Measurements from ENCODE around the gene ANAPC16.

The ANAPC16 gene

DNA sequence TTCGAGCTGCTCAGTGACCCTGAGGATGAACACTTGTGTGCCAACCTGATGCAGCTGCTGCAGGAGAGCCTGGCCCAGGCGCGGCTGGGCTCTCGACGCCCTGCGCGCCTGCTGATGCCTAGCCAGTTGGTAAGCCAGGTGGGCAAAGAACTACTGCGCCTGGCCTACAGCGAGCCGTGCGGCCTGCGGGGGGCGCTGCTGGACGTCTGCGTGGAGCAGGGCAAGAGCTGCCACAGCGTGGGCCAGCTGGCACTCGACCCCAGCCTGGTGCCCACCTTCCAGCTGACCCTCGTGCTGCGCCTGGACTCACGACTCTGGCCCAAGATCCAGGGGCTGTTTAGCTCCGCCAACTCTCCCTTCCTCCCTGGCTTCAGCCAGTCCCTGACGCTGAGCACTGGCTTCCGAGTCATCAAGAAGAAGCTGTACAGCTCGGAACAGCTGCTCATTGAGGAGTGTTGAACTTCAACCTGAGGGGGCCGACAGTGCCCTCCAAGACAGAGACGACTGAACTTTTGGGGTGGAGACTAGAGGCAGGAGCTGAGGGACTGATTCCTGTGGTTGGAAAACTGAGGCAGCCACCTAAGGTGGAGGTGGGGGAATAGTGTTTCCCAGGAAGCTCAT, 59.0 kb downstream of the ANAPC16 start:
- peak; percentile 32 for ATAC-seq
- TF ChIP-seq, protein P1, sequence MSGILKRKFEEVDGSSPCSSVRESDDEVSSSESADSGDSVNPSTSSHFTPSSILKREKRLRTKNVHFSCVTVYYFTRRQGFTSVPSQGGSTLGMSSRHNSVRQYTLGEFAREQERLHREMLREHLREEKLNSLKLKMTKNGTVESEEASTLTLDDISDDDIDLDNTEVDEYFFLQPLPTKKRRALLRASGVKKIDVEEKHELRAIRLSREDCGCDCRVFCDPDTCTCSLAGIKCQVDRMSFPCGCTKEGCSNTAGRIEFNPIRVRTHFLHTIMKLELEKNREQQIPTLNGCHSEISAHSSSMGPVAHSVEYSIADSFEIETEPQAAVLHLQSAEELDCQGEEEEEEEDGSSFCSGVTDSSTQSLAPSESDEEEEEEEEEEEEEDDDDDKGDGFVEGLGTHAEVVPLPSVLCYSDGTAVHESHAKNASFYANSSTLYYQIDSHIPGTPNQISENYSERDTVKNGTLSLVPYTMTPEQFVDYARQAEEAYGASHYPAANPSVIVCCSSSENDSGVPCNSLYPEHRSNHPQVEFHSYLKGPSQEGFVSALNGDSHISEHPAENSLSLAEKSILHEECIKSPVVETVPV (CRISPR knock-in tag; IDR thresholded peaks at IDR 0.05), result no peak
- TF ChIP-seq GLIS3 (CRISPR knock-in tag; IDR thresholded peaks at IDR 0.05) (no peak), ESRRG (CRISPR knock-in tag; IDR thresholded peaks at IDR 0.05) (no peak), CSDC2 (CRISPR knock-in tag; IDR thresholded peaks at IDR 0.05) (no peak), BACH2 (CRISPR knock-in tag; IDR thresholded peaks at IDR 0.05; ENCODE audit: borderline replicate concordance) (no peak), ZNF565 (CRISPR knock-in tag; conservative IDR thresholded peaks at IDR 0.05; ENCODE audit: low read depth) (no peak), ZFP30 (CRISPR knock-in tag; IDR thresholded peaks at IDR 0.05) (no peak), ZNF70 (CRISPR knock-in tag; IDR thresholded peaks at IDR 0.05) (no peak), ZC3H10 (CRISPR knock-in tag; IDR thresholded peaks at IDR 0.05) (no peak)
- TF ChIP-seq, protein P2, sequence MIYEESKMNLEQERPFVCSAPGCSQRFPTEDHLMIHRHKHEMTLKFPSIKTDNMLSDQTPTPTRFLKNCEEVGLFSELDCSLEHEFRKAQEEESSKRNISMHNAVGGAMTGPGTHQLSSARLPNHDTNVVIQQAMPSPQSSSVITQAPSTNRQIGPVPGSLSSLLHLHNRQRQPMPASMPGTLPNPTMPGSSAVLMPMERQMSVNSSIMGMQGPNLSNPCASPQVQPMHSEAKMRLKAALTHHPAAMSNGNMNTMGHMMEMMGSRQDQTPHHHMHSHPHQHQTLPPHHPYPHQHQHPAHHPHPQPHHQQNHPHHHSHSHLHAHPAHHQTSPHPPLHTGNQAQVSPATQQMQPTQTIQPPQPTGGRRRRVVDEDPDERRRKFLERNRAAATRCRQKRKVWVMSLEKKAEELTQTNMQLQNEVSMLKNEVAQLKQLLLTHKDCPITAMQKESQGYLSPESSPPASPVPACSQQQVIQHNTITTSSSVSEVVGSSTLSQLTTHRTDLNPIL (CRISPR knock-in tag; IDR thresholded peaks at IDR 0.05; ENCODE audit: low read depth), result no peak
- TF ChIP-seq, protein P3, sequence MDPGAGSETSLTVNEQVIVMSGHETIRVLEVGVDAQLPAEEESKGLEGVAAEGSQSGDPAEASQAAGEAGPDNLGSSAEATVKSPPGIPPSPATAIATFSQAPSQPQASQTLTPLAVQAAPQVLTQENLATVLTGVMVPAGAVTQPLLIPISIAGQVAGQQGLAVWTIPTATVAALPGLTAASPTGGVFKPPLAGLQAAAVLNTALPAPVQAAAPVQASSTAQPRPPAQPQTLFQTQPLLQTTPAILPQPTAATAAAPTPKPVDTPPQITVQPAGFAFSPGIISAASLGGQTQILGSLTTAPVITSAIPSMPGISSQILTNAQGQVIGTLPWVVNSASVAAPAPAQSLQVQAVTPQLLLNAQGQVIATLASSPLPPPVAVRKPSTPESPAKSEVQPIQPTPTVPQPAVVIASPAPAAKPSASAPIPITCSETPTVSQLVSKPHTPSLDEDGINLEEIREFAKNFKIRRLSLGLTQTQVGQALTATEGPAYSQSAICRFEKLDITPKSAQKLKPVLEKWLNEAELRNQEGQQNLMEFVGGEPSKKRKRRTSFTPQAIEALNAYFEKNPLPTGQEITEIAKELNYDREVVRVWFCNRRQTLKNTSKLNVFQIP (CRISPR knock-in tag; IDR thresholded peaks at IDR 0.05; ENCODE audit: borderline replicate concordance, low read depth), result no peak

DNA sequence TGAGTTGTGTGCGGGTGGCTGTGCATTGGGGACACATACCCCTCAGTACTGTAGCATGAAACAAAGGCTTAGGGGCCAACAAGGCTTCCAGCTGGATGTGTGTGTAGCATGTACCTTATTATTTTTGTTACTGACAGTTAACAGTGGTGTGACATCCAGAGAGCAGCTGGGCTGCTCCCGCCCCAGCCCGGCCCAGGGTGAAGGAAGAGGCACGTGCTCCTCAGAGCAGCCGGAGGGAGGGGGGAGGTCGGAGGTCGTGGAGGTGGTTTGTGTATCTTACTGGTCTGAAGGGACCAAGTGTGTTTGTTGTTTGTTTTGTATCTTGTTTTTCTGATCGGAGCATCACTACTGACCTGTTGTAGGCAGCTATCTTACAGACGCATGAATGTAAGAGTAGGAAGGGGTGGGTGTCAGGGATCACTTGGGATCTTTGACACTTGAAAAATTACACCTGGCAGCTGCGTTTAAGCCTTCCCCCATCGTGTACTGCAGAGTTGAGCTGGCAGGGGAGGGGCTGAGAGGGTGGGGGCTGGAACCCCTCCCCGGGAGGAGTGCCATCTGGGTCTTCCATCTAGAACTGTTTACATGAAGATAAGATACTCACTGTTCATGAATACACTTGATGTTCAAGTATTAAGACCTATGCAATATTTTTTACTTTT, 59.7 kb downstream of the ANAPC16 start:
- TF ChIP-seq TCF4 (CRISPR knock-in tag; IDR thresholded peaks at IDR 0.05; ENCODE audit: borderline replicate concordance) (no peak), CSDC2 (CRISPR knock-in tag; IDR thresholded peaks at IDR 0.05) (no peak), ZNF70 (CRISPR knock-in tag; IDR thresholded peaks at IDR 0.05) (no peak), ESRRG (CRISPR knock-in tag; IDR thresholded peaks at IDR 0.05) (no peak), ZFP30 (CRISPR knock-in tag; IDR thresholded peaks at IDR 0.05) (no peak), PPARA (CRISPR knock-in tag; IDR thresholded peaks at IDR 0.05; ENCODE audit: borderline replicate concordance) (no peak)
- TF ChIP-seq, protein P4, sequence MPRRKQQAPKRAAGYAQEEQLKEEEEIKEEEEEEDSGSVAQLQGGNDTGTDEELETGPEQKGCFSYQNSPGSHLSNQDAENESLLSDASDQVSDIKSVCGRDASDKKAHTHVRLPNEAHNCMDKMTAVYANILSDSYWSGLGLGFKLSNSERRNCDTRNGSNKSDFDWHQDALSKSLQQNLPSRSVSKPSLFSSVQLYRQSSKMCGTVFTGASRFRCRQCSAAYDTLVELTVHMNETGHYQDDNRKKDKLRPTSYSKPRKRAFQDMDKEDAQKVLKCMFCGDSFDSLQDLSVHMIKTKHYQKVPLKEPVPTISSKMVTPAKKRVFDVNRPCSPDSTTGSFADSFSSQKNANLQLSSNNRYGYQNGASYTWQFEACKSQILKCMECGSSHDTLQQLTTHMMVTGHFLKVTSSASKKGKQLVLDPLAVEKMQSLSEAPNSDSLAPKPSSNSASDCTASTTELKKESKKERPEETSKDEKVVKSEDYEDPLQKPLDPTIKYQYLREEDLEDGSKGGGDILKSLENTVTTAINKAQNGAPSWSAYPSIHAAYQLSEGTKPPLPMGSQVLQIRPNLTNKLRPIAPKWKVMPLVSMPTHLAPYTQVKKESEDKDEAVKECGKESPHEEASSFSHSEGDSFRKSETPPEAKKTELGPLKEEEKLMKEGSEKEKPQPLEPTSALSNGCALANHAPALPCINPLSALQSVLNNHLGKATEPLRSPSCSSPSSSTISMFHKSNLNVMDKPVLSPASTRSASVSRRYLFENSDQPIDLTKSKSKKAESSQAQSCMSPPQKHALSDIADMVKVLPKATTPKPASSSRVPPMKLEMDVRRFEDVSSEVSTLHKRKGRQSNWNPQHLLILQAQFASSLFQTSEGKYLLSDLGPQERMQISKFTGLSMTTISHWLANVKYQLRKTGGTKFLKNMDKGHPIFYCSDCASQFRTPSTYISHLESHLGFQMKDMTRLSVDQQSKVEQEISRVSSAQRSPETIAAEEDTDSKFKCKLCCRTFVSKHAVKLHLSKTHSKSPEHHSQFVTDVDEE (CRISPR knock-in tag; IDR thresholded peaks at IDR 0.05), result no peak
- TF ChIP-seq, protein P5, sequence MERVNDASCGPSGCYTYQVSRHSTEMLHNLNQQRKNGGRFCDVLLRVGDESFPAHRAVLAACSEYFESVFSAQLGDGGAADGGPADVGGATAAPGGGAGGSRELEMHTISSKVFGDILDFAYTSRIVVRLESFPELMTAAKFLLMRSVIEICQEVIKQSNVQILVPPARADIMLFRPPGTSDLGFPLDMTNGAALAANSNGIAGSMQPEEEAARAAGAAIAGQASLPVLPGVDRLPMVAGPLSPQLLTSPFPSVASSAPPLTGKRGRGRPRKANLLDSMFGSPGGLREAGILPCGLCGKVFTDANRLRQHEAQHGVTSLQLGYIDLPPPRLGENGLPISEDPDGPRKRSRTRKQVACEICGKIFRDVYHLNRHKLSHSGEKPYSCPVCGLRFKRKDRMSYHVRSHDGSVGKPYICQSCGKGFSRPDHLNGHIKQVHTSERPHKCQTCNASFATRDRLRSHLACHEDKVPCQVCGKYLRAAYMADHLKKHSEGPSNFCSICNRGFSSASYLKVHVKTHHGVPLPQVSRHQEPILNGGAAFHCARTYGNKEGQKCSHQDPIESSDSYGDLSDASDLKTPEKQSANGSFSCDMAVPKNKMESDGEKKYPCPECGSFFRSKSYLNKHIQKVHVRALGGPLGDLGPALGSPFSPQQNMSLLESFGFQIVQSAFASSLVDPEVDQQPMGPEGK (CRISPR knock-in tag; IDR thresholded peaks at IDR 0.05; ENCODE audit: borderline replicate concordance), result no peak
- ATAC-seq, result no peak

DNA sequence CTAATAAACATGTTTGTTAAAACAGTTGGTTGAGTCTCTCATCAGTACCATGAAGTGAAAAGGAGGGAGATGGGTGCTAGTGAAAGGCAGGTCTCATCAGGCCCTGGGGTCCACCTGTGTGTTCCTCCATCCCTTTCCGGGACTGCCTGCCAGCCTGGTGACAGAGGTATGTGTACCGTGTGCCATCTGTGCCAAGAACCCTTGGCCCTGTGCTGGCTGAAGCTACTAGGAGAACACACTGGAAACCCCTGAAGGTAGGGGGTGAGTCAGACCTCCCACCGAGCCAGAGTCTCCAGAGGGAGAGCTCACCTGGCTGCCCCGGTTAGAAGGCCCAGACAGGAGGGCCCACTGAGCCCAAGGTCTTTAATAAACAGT, 60.2 kb downstream of the ANAPC16 start:
- ATAC-seq, result no peak
- TF ChIP-seq, protein P3 (CRISPR knock-in tag; IDR thresholded peaks at IDR 0.05; ENCODE audit: borderline replicate concordance, low read depth), result no peak
- TF ChIP-seq, protein P1 (CRISPR knock-in tag; IDR thresholded peaks at IDR 0.05), result no peak
- no peak for TF ChIP-seq ZFP30 (CRISPR knock-in tag; IDR thresholded peaks at IDR 0.05)
- no peak for TF ChIP-seq BACH2 (CRISPR knock-in tag; IDR thresholded peaks at IDR 0.05; ENCODE audit: borderline replicate concordance)
- no peak for TF ChIP-seq TCF4 (CRISPR knock-in tag; IDR thresholded peaks at IDR 0.05; ENCODE audit: borderline replicate concordance)
- TF ChIP-seq, protein P4 (CRISPR knock-in tag; IDR thresholded peaks at IDR 0.05), result no peak
- TF ChIP-seq RARB (CRISPR knock-in tag; IDR thresholded peaks at IDR 0.05), result no peak
- TF ChIP-seq SNAI2 (CRISPR knock-in tag; IDR thresholded peaks at IDR 0.05), result no peak
- no peak for TF ChIP-seq PPARA (CRISPR knock-in tag; IDR thresholded peaks at IDR 0.05; ENCODE audit: borderline replicate concordance)
- no peak for TF ChIP-seq ISL1 (CRISPR knock-in tag; IDR thresholded peaks at IDR 0.05)
- TF ChIP-seq ZNF565 (CRISPR knock-in tag; conservative IDR thresholded peaks at IDR 0.05; ENCODE audit: low read depth), result no peak
- no peak for TF ChIP-seq ZNF8 (CRISPR knock-in tag; IDR thresholded peaks at IDR 0.05)
- no peak for TF ChIP-seq ZFP3 (CRISPR knock-in tag; IDR thresholded peaks at IDR 0.05)
- TF ChIP-seq ZC3H10 (CRISPR knock-in tag; IDR thresholded peaks at IDR 0.05), result no peak

All from SK-N-SH treated with all-trans-retinoic acid at 6 μM for 48 hours (cell line).